Suprapubic skin (tissue), 4 donors: ENCODE data around the gene RBPJ. TPM values are rescaled to one million over a fixed set of nuclear protein-coding genes. Genes with fewer than 3 reads are reported as not detected.

Source experiments
- DNase-seq, 2 donors: peaks; one replicate each; pipeline ENCODE4 v3.0.0-alpha.2; 2019; ENCODE audit warnings: low spot score in 2 of 2
- H3K27ac ChIP-seq: fragments of 200-600 bp; sonication (generic); one replicate; pipeline ENCODE4 v1.5.1; 2019
- H3K27me3 ChIP-seq: fragments of 200-600 bp; sonication (generic); one replicate; pipeline ENCODE4 v1.5.1; 2019
- H3K36me3 ChIP-seq: fragments of 200-600 bp; sonication (generic); one replicate; pipeline ENCODE4 v1.5.1; 2019
- H3K4me1 ChIP-seq: fragments of 200-600 bp; sonication (generic); one replicate; pipeline ENCODE4 v1.5.1; 2019
- H3K4me3 ChIP-seq: fragments of 200-600 bp; sonication (generic); one replicate; pipeline ENCODE4 v1.5.1; 2019; ENCODE audit warnings: mild to moderate bottlenecking
- H3K9me3 ChIP-seq: fragments of 200-600 bp; sonication (generic); one replicate; pipeline ENCODE4 v1.5.1; 2019
- CTCF ChIP-seq, 2 donors: fragments of 200-600 bp in 1 of 2; fragments of 450-650 bp in 1 of 2; sonication (generic) in 1 of 2; IDR thresholded peaks; one replicate each; pipeline ENCODE4 v1.5.1; 2016 to 2019; ENCODE audit warnings: antibody characterized with exemption in 2 of 2, mild to moderate bottlenecking in 1 of 2, moderate library complexity in 1 of 2
- EP300 ChIP-seq: sonication (generic); formaldehyde crosslinking; IDR thresholded peaks from one replicate; pipeline ENCODE4 v1.6.1; 2017; ENCODE audit warnings: antibody characterized with exemption
- POLR2A ChIP-seq, 2 donors: fragments of 450-650 bp; IDR thresholded peaks; one replicate each; pipeline ENCODE4 v1.6.1; 2017; ENCODE audit warnings: antibody characterized with exemption in 2 of 2, mild to moderate bottlenecking in 2 of 2, moderate library complexity in 2 of 2
- POLR2AphosphoS5 ChIP-seq, 3 donors: sonication (generic); formaldehyde crosslinking; IDR thresholded peaks; one replicate each; pipeline ENCODE4 v1.6.1; 2017; ENCODE audit warnings: antibody characterized with exemption in 3 of 3
- WGBS: methylation state at CpG from one replicate; pipeline ENCODE4 v1.1.5; 2018; 5-methylcytosine and 5-hydroxymethylcytosine counted together
- total RNA-seq, 4 donors: library from RNA; depleted of rRNA; stranded (reverse); fragments of >200 nt; gene quantifications; one replicate each; pipeline ENCODE4 v1.1.0, GENCODE V29; 2016

Gene RBPJ
- total RNA-seq, 4 donors from 2014 or later: 33.4 to 104 (median 46.1) TPM

- TF ChIP-seq CTCF (IDR thresholded peaks at IDR 0.05): no peak
- TF ChIP-seq EP300: no peak
- no peak for TF ChIP-seq POLR2A (IDR thresholded peaks at IDR 0.05)
- TF ChIP-seq POLR2AphosphoS5 (IDR thresholded peaks at IDR 0.05): no peak
- 69% methylated on average over 2 of the region's 2 CpGs for WGBS
- Histone ChIP-seq H3K4me3 (no peak overlapping the region), H3K27ac (no peak overlapping the region), H3K27me3 (no peaks in the 10 kb centered on the region), H3K9me3 (no peaks in the 10 kb centered on the region), H3K4me1 (no peaks in the 10 kb centered on the region), H3K36me3 (peaks cover 54% of the 10 kb centered on the region)
- DNase-seq: no peak
Measured at GRCh38 chr4:26424153-26424552, 103.3 kb downstream of the RBPJ start.

- no peak for DNase-seq
- WGBS: 95% methylated on average over 3 of the region's 3 CpGs
- no peaks in the 10 kb centered on the region for H3K27me3 ChIP-seq
- no peak overlapping the region for H3K27ac ChIP-seq
- H3K4me1 ChIP-seq: no peaks in the 10 kb centered on the region
- H3K4me3 ChIP-seq: no peak overlapping the region
- no peaks in the 10 kb centered on the region for H3K9me3 ChIP-seq
- TF ChIP-seq POLR2A (IDR thresholded peaks at IDR 0.05): no peak
- no peak for TF ChIP-seq CTCF (IDR thresholded peaks at IDR 0.05)
- TF ChIP-seq EP300: no peak
- no peak for TF ChIP-seq POLR2AphosphoS5 (IDR thresholded peaks at IDR 0.05)
- H3K36me3 ChIP-seq: peaks cover 60% of the 10 kb centered on the region
Measured at GRCh38 chr4:26424838-26425237, 104.0 kb downstream of the RBPJ start.

GRCh38 chr4:26425953-26426352, 105.1 kb downstream of the RBPJ start:
- TF ChIP-seq POLR2AphosphoS5 (IDR thresholded peaks at IDR 0.05) (no peak), CTCF (IDR thresholded peaks at IDR 0.05) (no peak), POLR2A (IDR thresholded peaks at IDR 0.05) (no peak), EP300 (no peak)
- Histone ChIP-seq H3K27ac (no peak overlapping the region), H3K36me3 (peaks cover 66% of the 10 kb centered on the region), H3K4me3 (no peak overlapping the region), H3K27me3 (no peaks in the 10 kb centered on the region), H3K9me3 (no peaks in the 10 kb centered on the region), H3K4me1 (no peaks in the 10 kb centered on the region)
- 81% methylated on average over 1 of the region's 1 CpG for WGBS
- DNase-seq: no peak

- H3K4me3 ChIP-seq: no peak overlapping the region
- H3K27me3 ChIP-seq: no peaks in the 10 kb centered on the region
- no peak overlapping the region for H3K27ac ChIP-seq
- H3K36me3 ChIP-seq: peaks cover 66% of the 10 kb centered on the region
- H3K4me1 ChIP-seq: peaks cover 5% of the 10 kb centered on the region
- TF ChIP-seq CTCF (IDR thresholded peaks at IDR 0.05) (no peak), POLR2AphosphoS5 (IDR thresholded peaks at IDR 0.05) (no peak), EP300 (no peak), POLR2A (IDR thresholded peaks at IDR 0.05) (no peak)
- WGBS: 87% methylated on average over 4 of the region's 4 CpGs
- no peaks in the 10 kb centered on the region for H3K9me3 ChIP-seq
- no peak for DNase-seq
Measured at GRCh38 chr4:26426892-26427291, 106.1 kb downstream of the RBPJ start.

GRCh38 chr4:26429910-26430309, 109.1 kb downstream of the RBPJ start:
- Histone ChIP-seq H3K4me3 (no peak overlapping the region), H3K36me3 (peaks cover 53% of the 10 kb centered on the region), H3K27ac (no peak overlapping the region), H3K9me3 (no peaks in the 10 kb centered on the region), H3K4me1 (peaks cover 7% of the 10 kb centered on the region), H3K27me3 (no peaks in the 10 kb centered on the region)
- DNase-seq: no peak
- 84% methylated on average over 4 of the region's 4 CpGs for WGBS
- TF ChIP-seq EP300: no peak
- TF ChIP-seq CTCF (IDR thresholded peaks at IDR 0.05): no peak
- TF ChIP-seq POLR2AphosphoS5 (IDR thresholded peaks at IDR 0.05): no peak
- TF ChIP-seq POLR2A (IDR thresholded peaks at IDR 0.05): no peak
